RWPE1 (cell line): Measurements from ENCODE around the gene CLK3.

ENCODE experiments used
- CTCF ChIA-PET: fragments of 350-600 bp; sonication (Branson Sonifier 250); formaldehyde crosslinking; extraction: SDS; loops from one replicate; lab custom pipeline; 2021; lab: Yijun Ruan, JAX
- POLR2A ChIA-PET: fragments of 400-600 bp; formaldehyde crosslinking; extraction: SDS; loops from one replicate; lab custom pipeline; 2020; ENCODE audit warnings: antibody characterized with exemption; ENCODE audit not compliant: low non-redundant PET; lab: Yijun Ruan, JAX
- DNase-seq: peaks from one replicate; pipeline ENCODE4 v3.0.0; 2012; ENCODE audit warnings: low spot score
- H3K27ac ChIP-seq: fragments of 450-650 bp; 2 replicates; pipeline ENCODE4 v1.5.1; 2017
- TF ChIP-seq, protein P1 (sequence below): fragments of 450-650 bp; conservative IDR thresholded peaks from 2 replicates; pipeline ENCODE4 v1.5.1; 2017; ENCODE audit warnings: low read depth, mild to moderate bottlenecking

Gene CLK3

DNA sequence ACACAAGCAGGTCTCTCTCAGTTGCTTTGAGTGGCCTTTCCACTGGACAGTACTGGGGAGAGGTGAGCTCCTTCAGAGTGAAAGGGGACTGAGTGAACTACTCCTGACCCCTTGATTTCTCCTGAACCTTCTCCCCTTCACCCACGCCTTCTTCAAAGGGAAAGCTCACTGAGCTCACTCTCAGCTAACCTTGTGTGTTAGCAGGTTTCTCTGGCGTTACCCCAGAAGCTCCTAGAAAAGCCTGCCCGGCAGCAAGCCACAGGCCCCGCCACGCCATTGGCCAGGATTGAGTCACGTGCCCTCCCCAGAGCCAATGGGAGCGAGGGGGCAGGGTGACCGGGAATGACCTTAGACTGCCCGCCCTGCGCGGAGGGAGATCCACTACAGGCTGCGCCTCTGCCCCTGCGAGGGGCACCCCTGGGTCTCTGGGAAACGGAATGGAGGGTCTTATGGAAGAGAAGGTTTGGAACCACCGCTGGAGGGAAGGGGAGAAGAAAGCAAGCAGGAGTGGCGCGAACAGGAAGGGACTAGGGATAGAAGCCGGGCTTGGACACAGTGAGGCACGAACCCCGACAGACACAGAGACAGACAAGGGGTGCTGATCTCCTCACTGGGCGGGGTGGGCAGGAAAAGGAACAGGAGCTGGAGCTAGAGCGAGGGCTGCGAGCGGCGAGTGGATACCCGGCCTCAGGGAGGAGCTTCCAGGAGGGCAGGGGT is 17.4 kb upstream of the CLK3 start:
- CTCF ChIA-PET: interaction anchor here (0.6 to 1.2 kb wide), 3 partner anchors 32 to 137 kb away, joined by 3 to 5 read pairs (median 4); partner anchors contain the start of gene UBL7
- peak; percentile 99 for DNase-seq
- peak overlapping the region; percentile 84 for H3K27ac ChIP-seq
- POLR2A ChIA-PET: interaction anchor here (0.5 to 1.8 kb wide), 3 partner anchors 10 to 137 kb away, joined by 3 to 21 read pairs (median 4); no protein-coding TSS in a partner anchor
- TF ChIP-seq, protein P1, sequence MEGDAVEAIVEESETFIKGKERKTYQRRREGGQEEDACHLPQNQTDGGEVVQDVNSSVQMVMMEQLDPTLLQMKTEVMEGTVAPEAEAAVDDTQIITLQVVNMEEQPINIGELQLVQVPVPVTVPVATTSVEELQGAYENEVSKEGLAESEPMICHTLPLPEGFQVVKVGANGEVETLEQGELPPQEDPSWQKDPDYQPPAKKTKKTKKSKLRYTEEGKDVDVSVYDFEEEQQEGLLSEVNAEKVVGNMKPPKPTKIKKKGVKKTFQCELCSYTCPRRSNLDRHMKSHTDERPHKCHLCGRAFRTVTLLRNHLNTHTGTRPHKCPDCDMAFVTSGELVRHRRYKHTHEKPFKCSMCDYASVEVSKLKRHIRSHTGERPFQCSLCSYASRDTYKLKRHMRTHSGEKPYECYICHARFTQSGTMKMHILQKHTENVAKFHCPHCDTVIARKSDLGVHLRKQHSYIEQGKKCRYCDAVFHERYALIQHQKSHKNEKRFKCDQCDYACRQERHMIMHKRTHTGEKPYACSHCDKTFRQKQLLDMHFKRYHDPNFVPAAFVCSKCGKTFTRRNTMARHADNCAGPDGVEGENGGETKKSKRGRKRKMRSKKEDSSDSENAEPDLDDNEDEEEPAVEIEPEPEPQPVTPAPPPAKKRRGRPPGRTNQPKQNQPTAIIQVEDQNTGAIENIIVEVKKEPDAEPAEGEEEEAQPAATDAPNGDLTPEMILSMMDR: no peak

DNA sequence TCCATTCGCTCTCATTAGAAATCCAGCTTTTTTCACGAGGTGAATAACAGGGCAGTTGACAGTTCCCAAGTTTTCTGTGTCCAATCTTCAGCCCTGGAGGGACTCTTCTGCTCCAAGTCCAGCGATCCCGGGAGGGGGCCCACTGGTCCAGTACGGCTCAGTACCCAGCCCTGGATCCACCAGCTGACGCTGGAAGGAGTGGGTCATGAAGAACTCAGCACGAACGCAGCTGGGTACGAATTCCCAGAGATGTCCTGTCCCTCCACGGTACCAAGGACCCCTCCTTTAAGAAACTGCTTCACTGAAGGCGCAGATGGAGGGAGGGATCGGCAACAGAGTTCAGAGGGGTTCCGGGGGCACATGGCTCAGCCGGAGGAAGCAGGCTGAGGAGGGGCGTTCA is 16.5 kb upstream of the CLK3 start:
- TF ChIP-seq, protein P1: no peak
- peak overlapping the region; percentile 84 for H3K27ac ChIP-seq
- CTCF ChIA-PET: interaction anchor here (0.5 to 1.2 kb wide), 4 partner anchors 17 to 158 kb away, joined by 3 to 5 read pairs (median 4); no protein-coding TSS in a partner anchor
- POLR2A ChIA-PET: interaction anchor here (1.2 to 1.8 kb wide), 2 partner anchors 11 to 14 kb away, joined by 4 to 21 read pairs; no protein-coding TSS in a partner anchor
- DNase-seq: no peak

DNA sequence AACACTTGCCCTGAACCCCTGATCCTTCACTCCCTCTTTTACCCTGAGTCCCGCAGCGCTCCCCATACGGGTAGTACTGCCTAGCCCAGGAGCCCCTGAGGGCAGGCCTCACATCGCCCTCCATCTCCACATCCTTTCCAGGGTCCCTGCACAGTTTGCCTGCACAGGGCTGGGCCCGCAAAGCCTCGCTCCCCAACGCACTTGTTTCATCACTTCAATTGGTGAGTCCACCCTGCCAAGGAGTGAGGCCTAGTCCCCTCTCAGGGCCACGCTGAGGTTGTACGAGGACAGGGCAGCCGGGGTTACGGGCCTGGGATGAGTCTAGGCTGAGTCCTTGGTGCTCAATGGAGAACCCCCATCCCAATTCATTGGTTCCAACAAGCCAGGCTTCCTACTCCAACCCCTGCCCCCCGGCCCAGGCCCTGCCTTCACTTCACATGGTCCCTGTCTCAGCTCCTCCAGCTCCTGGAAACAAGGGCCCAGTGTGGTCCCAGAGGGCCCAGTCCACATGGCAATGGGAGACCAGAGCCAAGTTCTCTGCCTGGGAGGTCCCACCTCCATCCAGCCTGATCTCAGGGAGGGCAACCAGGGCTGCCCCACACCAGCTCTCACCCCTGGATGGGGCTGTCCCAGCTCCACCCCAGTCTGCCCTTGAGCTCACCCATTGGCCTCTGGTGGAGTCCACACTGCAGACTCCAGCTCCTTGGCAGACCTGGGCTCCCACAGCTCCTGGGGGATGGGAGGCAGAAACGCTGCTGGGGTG is 12.4 kb upstream of the CLK3 start:
- POLR2A ChIA-PET: interaction anchor here (1.1 kb wide), 1 partner anchor 14 kb away, joined by 4 read pairs; no protein-coding TSS in a partner anchor
- TF ChIP-seq, protein P1: no peak
- no peak for DNase-seq
- peak overlapping the region; percentile 14; the same call in 1 of the 2 replicates for H3K27ac ChIP-seq
- CTCF ChIA-PET: interaction anchor here (0.6 kb wide), 1 partner anchor 236 kb away, joined by 3 read pairs; no protein-coding TSS in a partner anchor

DNA sequence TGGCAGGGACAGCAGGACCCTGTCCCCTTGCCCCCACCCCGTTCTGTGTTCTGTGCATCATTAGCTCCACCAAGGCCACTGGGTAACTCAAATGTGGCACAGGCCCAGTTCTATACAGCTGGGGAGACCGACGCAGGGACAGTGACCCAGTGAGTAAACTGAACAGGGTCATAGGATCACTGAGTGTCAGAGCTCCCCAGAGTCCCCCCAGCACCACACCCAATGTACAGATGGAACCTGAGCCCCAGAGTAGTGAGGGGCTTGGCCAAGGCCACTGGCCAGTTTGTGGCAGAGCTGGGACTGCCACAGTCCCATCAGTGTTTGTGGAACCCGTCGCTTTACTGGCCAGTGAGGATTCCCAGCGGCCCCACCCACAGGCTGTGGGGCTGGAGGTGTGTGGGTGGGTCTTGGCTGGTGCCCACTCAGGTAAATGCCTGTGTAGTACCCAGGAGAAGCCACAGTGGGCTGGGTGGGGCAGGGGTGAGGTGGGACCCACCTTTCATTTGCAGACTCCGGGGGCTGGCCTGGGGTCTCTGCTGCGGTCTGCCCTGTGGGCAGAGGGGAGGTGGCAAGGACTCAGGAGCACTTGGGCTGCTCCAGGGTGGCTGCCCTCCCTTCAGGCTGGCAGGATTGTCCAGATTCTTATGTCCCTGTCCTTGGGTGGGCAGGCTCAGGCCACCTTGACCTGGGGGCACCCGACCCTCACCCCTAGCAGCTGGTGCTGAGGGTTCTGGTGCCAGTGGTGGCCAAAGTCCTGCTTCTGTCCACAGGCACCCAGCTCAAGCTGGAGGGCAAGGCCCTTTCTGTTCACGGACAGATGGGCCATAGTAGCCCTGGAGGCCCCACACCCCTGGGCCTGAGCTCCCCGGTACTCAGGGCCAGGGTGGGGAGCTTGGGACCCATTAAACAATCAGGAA is 11.6 kb upstream of the CLK3 start:
- CTCF ChIA-PET: interaction anchor here (0.6 kb wide), 2 partner anchors 165 to 237 kb away, joined by 3 to 4 read pairs; no protein-coding TSS in a partner anchor
- POLR2A ChIA-PET: interaction anchor here (1.1 kb wide), 1 partner anchor 13 kb away, joined by 4 read pairs; no protein-coding TSS in a partner anchor
- H3K27ac ChIP-seq: no peak overlapping the region

DNA sequence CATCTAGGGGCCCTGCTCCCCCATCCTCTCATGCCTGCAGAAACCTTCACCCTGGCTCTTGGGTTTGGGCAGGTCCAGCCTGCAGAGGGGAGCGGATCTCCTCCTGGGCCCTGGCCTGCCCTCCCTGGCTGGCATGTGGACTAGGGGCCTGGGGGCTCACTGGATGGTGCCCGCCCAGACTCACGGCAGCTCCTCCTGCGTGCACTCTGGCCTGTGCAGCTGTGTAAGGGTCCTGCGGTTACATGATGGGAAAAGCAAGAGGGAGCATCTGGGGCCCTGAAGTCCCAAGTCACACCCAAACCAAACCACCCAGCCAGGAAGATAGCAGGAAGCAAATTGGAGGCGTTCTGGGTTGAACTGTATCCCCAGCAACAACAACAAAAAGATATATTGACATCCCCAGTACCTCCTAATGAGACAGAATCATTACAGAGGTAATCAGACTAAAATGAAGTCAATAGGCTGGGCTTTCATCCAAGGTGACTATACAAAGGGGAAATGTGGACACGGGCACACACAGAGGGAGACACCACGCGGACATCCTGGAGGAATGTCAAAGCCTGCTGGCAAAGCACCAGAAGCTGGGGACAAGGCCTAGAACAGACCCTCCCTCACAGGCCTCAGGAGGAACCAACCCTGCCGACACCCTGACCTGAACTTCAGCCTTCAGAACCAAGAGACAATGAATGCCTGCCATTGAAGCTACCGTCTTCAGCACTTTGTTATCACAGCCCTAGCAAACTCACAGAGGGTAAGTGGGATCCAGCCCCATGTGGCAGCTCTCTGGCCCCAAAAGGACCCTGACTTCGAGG is 10.4 kb upstream of the CLK3 start:
- H3K27ac ChIP-seq: no peak overlapping the region; the same call in 1 of the 2 replicates
- no peak for DNase-seq
- ChIA-PET POLR2A (no interaction called here), CTCF (no interaction called here)
- TF ChIP-seq, protein P1: no peak

More for the DNA sequence above, 11.6 kb upstream of the CLK3 start:
- DNase-seq: no peak
- TF ChIP-seq, protein P1: no peak
